Lower leg skin (tissue), 3 donors: Measurements from ENCODE around the gene RALGDS.

Experiments used
- POLR2A ChIP-seq, 2 donors: fragments of 450-650 bp; IDR thresholded peaks; one replicate each; pipeline ENCODE4 v1.6.1; 2016 to 2017; ENCODE audit warnings: antibody characterized with exemption in 2 of 2, mild to moderate bottlenecking in 1 of 2, moderate library complexity in 1 of 2
- TF ChIP-seq, protein P1 (sequence below), 3 donors: fragments of 450-650 bp; IDR thresholded peaks; one replicate each; pipeline ENCODE4 v1.5.1; 2016; ENCODE audit warnings: antibody characterized with exemption in 3 of 3, mild to moderate bottlenecking in 3 of 3, moderate library complexity in 2 of 3

DNA sequence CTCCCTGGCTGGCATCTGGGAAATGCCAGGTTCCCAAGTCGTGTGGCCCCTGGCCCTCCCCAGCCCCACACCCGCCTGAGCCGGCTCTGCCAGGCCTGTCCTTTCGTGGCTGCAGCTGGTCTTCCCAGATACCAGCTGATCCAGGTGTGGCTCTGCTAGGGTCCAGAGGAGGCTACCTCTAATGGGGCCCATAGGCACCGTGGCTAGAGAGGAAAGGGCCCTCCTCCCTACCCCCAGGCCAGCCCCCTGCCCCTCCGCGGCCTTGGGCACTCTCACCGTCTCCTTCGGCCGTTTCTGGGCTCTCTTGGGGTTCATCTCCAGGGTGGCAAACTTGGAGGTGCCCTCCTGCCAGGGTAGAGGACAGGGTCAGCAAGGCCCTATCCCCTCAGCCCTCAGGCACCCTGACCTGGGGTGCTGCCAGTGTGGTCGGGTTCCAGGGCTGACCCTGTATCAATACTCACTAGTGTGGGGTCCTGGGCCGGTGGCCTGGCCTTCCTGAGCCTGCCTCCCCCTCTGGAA, 17.0 kb downstream of the RALGDS start:
- TF ChIP-seq, protein P1, sequence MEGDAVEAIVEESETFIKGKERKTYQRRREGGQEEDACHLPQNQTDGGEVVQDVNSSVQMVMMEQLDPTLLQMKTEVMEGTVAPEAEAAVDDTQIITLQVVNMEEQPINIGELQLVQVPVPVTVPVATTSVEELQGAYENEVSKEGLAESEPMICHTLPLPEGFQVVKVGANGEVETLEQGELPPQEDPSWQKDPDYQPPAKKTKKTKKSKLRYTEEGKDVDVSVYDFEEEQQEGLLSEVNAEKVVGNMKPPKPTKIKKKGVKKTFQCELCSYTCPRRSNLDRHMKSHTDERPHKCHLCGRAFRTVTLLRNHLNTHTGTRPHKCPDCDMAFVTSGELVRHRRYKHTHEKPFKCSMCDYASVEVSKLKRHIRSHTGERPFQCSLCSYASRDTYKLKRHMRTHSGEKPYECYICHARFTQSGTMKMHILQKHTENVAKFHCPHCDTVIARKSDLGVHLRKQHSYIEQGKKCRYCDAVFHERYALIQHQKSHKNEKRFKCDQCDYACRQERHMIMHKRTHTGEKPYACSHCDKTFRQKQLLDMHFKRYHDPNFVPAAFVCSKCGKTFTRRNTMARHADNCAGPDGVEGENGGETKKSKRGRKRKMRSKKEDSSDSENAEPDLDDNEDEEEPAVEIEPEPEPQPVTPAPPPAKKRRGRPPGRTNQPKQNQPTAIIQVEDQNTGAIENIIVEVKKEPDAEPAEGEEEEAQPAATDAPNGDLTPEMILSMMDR (IDR thresholded peaks at IDR 0.05): no peak
- no peak for TF ChIP-seq POLR2A (IDR thresholded peaks at IDR 0.05)
